ENCODE measurements around the gene DIP2C. TPM values are rescaled to one million over a fixed set of nuclear protein-coding genes. Genes with fewer than 3 reads are reported as not detected.
A peak's percentile ranks its signal among the peaks of the same experiment; 100 is the strongest.

The DIP2C gene
- total RNA-seq, 3 donors from 2014 or later: 8.0 to 72.0 (median 8.5) TPM

- ATAC-seq (no peak), DNase-seq (peak in 1 of 3 donors; percentile 4)
- H3K4me3 ChIP-seq: no peak overlapping the region
- no peaks in the 10 kb centered on the region for H3K36me3 ChIP-seq (ENCODE audit: low read depth)
- H3K4me1 ChIP-seq (ENCODE audit: low read depth): no peaks in the 10 kb centered on the region
- H3K9me3 ChIP-seq: no peaks in the 10 kb centered on the region
- TF ChIP-seq, protein P1, sequence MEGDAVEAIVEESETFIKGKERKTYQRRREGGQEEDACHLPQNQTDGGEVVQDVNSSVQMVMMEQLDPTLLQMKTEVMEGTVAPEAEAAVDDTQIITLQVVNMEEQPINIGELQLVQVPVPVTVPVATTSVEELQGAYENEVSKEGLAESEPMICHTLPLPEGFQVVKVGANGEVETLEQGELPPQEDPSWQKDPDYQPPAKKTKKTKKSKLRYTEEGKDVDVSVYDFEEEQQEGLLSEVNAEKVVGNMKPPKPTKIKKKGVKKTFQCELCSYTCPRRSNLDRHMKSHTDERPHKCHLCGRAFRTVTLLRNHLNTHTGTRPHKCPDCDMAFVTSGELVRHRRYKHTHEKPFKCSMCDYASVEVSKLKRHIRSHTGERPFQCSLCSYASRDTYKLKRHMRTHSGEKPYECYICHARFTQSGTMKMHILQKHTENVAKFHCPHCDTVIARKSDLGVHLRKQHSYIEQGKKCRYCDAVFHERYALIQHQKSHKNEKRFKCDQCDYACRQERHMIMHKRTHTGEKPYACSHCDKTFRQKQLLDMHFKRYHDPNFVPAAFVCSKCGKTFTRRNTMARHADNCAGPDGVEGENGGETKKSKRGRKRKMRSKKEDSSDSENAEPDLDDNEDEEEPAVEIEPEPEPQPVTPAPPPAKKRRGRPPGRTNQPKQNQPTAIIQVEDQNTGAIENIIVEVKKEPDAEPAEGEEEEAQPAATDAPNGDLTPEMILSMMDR (IDR thresholded peaks at IDR 0.05): no peak
- intact Hi-C loops (cut with DNase I, micrococcal nuclease): no loop called here
Measured at GRCh38 chr10:631266-631665, 58.2 kb downstream of the DIP2C start.

DNA sequence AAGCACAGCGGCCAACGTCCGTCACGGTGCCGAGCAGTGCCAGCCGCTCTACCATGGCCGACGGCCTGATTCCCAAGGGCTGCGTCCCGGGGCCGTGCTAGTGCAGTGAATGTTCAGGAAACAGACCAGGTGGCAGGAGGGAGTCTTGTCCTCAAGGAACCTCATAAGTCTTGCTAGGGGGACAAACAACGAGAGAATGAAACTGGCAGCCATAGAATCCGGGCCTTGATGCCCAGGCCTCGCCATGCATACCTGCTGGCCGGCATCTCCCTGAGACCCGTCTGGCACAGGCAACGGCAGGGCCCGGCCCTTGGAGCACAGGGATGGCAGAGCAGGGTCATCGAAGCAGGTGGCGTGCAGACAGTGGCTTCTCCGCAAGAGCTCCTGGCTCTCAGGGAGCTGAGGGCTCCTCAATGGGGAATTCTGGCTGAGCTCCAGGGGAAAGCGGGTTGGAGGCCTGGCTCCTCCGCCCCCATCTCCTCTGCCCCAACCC lies 58.8 kb downstream of the DIP2C start:
- TF ChIP-seq, protein P1 (IDR thresholded peaks at IDR 0.05): no peak
- intact Hi-C loops (cut with DNase I, micrococcal nuclease): no loop called here
- DNase-seq: peak in 1 of 3 donors; percentile 15
- ATAC-seq: no peak
- no peaks in the 10 kb centered on the region for H3K36me3 ChIP-seq (ENCODE audit: low read depth)
- H3K4me1 ChIP-seq (ENCODE audit: low read depth): no peaks in the 10 kb centered on the region
- H3K9me3 ChIP-seq: no peaks in the 10 kb centered on the region
- H3K4me3 ChIP-seq: no peak overlapping the region

DNA sequence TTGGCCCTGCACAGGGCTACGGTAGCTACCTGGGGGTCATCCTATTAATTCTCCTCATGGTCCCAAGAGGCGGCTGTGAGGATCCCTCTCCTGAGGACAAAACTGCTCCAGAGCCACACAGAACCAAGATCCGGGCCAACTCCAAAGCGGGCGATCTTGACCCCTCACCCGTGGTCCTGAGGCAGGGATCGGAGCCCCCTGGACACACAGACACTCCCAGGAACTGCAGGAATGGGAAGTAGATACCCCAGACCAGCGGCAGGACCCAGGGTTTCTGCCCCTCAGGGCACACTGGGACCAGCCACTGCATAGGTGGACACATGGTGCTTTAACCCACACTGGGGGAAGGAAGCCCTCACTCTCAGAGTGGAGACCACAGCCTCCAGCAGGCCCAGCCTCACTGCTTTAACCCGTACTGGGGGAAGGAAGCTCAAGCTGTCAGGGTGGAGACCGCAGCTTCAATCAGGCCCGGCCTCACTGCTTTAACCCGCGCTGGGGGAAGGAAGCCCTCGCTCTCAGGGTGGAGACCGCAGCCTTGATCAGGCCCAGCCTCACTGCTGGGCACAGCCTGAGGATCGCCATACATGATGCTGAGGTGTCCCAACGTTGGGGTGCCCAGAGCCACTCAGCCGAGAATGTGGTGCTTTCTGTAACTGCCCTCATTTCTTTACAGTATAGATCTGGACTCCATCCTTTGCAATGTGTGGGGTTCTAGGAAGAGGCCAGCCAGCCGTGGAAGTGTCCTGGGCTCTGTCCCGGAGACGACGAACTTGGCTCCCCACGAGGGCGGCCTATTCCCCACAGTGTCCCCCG lies 60.1 kb downstream of the DIP2C start:
- Histone ChIP-seq H3K4me1 (ENCODE audit: low read depth) (no peaks in the 10 kb centered on the region), H3K9me3 (no peaks in the 10 kb centered on the region), H3K4me3 (no peak overlapping the region), H3K36me3 (ENCODE audit: low read depth) (no peaks in the 10 kb centered on the region)
- ATAC-seq (peak; percentile 18), DNase-seq (peak in 2 of 3 donors; percentile 14 to 44)
- TF ChIP-seq, protein P1 (IDR thresholded peaks at IDR 0.05): no peak
- intact Hi-C loops (cut with DNase I, micrococcal nuclease): no loop called here

- Histone ChIP-seq H3K4me1 (ENCODE audit: low read depth) (no peaks in the 10 kb centered on the region), H3K36me3 (ENCODE audit: low read depth) (no peaks in the 10 kb centered on the region), H3K9me3 (no peaks in the 10 kb centered on the region), H3K4me3 (no peak overlapping the region)
- ATAC-seq: no peak
- TF ChIP-seq, protein P1 (IDR thresholded peaks at IDR 0.05): no peak
- intact Hi-C loops (cut with DNase I, micrococcal nuclease): no loop called here
- peak in 2 of 3 donors; percentile 40 to 52 for DNase-seq
Measured at GRCh38 chr10:628386-629045, 61.0 kb downstream of the DIP2C start.

GRCh38 chr10:627032-627992 lies 62.2 kb downstream of the DIP2C start:
- H3K4me1 ChIP-seq (ENCODE audit: low read depth): no peaks in the 10 kb centered on the region
- intact Hi-C loops (cut with DNase I, micrococcal nuclease): no loop called here
- ATAC-seq: no peak
- H3K9me3 ChIP-seq: no peaks in the 10 kb centered on the region
- TF ChIP-seq, protein P1 (IDR thresholded peaks at IDR 0.05): no peak
- no peaks in the 10 kb centered on the region for H3K36me3 ChIP-seq (ENCODE audit: low read depth)
- no peak overlapping the region for H3K4me3 ChIP-seq
- DNase-seq: peak in 2 of 3 donors; percentile 15 to 32

All from mucosa of descending colon (tissue), 3 donors.